NCI-H82 treated with DMSO at 0.1 percent for 48 hours (cell line): ENCODE results near the gene REEP3.
"Not testable (repeated sequence)": the region's sequence is repeated elsewhere in the genome, so short reads cannot be mapped to it uniquely, and the experiment has no call there.

Source experiments
- DNase-seq: peaks from one replicate; lab custom pipeline; 2025; ENCODE audit not compliant: unreplicated experiment; lab: John Stamatoyannopoulos, UW

REEP3 gene

DNA sequence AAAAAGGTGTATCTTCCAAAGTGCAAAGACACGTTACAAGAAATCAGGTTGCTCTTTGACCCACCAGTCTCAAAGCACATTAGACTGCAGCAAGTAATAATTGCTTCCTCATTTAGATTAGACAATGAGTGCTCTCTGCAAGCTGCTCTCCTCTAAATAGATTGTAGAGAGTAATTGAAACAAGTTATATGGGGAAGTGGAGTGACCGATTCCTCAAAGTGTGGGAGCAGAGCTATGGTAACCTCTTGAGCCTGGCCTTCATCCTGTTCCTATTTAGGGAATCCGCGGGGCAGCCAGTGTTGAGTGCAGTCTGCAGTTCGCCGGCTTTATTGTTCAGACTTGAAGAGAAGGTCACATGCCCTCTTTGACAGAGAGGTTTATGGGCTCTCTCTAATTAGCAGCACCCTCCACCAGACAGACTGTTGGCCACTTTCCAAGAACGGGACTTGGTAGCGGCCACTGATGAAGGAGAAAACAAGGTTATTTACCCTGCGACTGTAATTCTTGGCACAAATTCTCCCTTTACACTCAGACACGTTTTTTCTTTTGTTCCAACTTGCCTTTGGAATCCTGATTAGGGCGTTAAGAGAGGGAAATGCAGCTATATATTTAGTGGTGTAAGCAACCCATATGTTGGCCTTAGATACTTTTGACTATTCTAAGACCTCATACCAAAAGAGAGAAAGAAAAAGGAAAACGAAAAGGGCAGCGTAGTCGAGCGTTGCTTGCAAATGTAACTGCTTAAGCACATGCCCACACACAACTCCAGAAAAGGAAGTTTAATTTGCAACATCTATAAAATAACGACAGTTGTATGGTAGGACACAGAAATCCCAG is 107.5 kb downstream of the REEP3 start:
- DNase-seq = peak; percentile 84

DNA sequence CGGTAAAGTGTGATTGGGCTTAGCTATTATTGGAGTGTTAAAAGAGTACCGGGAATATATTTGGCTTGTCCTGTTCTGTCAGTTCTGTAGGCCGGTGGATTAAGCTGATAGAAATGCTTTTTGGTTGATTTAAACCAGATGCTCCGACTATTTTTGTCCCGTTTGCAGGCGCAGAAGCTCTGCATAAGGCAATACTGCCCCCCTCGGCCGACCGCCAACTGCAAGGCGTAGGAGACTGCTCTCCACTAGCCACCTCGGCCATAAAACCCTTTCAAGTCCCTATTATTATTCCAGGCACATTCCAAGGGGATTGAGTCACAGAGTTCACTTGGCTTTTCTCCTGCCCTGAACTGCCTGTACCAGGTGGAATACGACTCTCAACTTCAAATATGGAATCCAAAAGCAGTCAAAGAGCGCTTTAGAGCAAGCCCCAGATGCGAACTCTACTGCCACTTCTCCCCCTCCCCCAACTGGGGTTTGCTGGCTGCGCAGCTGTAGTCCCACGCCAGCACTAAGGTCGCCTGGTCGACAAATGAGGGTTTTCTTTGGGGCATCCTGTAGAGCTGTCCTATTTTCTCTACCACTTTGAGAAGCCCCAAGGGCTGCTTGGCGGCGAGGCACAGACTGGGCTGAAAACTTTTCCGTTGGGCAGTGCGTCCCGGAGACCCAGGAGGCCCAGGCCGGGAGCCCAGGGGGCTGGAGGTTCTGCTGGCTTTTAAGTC is 108.3 kb downstream of the REEP3 start:
- DNase-seq = peak; percentile 66

DNA sequence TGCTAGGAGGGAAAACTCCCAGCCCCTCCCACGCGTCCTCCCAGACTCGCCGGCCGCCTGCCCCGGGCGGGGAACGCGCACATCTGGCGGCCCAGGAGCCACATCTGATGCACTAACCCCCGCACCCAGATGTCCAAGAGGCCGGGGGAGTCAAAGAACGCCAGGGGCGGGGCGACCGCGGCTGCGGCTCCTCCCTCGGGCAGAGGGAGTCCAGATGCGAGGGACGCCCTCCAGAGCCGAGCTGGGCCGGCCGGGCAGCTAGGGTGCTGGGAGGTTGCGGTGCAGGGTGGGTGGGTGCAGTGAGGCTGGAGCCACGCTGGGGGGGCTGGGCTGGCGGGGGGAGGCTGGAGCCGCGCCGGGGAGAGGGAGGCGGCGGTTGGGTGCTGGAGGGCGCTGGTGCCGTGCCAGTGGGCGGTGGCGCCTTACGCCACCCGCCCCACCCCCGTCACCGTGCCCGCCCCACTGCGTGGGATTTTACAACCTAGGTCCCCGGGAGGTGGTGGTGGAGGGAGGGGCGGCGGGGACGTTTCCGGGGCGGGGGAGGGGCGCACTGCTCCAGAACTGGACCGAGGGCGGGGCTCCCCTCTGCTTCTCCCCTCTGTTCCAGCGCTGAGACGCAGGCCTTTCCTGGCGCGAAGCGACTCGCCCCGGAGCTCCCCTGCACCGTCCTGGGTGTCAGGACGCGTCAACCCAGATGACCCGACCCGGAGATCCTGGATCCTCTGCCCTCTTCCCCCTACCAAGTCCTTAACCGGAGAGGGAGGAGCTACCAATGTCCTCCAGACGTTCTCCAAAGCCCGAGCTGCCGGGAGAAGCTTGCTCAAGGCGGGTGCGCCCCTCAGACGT is 109.1 kb downstream of the REEP3 start:
- DNase-seq = peak; percentile 66

DNA sequence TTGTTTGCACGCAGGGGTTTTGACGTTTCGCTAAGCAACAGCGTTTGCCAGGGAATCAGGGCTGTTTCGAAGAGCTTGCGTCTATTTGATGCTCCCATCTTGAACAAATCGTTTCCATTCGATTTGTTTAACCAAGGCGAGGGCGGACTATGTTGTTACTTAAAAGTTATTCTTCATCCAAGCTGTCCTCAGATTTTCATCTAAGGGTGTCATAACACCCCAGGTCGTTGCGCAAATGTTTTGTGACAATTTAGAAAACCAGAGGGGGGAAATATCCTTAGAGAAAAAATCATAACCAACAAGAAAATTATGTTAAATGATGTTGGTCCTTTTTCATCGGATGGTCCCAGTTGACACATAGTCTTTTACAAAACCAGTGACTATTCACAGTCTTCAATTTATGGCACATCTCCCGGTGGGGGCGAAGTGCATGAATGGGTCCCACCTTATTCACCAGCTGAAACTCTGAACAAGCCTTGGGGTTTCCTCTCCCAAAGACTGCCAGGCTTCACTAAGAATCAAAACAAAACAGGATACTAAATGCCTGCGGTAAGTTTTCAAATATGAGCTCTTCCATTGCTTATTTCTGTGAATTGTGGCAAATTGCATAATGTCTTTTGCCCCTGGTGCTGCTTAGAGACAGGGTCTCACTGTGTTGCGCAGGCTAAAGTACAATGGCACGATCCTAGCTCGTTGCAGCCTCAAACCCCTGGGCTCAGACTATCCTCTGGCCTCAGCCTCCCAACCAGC is 109.9 kb downstream of the REEP3 start:
- DNase-seq = no peak

DNA sequence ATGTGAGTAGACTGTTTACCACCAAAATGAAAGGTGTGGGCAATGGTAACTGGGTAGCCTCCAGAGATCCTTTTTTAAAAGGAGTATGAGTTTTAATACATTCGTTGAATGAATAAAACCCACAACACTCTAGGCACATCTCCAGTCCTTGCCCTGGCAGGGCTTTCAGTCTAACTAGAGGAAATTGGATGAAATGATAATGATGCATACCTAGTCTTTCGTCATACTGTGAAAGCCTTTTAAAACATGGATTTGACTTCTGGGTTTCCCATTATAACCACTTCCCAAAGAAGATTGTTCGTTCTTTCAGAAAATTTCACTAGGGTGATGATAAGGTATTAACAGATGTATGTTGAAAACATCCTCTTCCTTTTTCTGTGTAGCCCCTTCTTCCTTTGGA is 110.8 kb downstream of the REEP3 start:
- DNase-seq = no peak

DNA sequence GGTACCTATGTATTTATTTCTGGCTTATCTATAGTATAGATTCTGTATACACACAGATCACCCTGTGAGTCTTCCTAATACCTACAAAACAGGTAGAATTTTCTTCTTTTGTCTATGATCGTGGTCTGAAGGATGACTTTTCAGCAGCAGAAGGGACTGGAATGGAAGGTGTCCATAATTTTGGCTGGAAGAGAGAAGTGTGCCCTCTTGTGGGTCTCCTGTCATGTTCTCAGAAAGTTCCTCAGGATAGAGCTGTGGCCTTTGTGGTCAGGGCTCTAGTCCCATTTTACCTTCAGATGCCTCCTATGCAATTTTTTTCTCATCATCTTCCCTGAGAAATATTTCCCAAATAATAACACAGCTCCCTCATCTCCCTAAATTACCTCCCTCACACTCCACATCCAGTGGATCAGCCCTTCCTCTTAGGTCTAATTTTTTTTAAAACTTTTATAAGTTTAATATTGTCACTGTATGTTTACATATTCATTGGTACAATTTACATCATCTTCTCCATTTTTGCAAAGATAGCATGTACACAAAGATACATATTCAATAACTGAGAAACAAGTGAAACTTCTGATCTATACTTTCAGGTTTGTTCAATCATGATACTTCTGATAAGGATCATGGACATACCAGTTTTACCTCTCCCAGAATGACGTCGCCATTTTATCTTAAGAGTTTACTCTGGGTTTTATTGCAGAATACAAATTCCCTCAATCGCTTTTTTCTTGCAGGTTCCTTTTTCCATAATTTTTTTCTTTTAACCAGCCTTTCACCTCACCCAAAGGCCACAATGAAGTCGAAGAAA is 112.7 kb downstream of the REEP3 start:
- peak; percentile 31 for DNase-seq

DNA sequence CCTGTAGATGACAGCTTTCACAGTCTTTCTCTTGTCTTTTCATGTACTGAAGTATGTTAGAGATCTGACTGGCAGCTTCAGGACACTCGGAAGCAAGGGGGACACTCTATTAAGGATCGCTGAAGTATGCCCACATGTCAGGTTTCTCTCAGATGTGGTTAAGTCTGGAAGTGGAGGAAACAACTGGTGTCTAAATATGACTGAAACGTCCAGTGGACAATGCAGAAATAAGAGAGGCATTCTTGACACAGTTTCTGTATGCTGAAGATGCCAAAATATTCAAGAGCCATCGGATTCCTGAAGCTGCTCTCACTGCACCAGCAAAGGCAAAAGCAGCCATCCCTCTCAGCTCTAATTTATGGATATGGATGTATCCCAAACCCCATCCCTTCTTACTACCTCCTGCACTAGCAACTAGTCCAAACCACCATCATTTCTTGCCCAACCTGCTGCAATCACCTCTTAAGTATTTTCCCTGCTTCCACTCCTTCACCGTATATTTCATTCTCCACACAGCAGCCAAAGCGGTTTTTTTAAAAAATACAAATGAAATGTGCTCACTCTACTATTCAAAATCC is 113.4 kb downstream of the REEP3 start:
- DNase-seq = no peak

DNA sequence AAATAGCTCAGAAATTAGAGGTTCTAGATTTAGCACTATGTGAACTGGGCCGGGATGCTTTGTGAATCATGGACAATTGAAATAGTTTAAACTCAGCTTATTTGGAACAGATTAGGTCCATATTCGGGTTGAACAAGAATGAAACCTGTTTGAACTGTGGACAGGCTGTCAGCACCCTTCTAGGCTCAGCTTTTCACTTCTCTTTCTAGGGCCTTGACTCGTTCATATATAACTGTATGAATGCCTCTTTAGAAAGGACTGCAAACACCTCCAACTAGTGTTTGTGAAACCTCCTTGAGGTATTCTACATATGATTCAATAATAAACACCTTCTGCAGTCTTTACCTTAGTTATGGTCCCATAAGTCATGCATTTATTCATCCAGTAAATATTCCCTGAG is 115.6 kb downstream of the REEP3 start:
- no peak for DNase-seq

DNA sequence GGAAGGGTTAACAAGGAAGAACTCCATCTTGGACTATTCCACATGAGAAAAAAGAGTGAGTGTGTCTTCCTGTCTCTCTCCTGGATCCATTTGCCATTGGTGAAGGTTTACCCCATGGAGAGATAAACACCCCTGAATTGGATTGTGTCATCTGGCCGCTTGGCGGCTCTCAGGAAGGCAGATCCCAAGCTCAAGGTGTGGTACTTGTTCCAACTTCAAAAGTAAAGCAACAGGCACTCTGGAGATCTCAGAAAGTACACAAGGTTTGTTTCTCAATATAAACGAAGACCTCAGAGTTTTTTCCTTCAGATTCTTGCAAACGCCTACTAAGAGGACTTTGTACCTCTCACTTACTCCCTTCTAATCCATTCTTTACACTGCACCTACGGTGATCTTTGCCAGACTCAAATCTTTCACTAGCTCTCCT is 116.7 kb downstream of the REEP3 start:
- no peak for DNase-seq

DNA sequence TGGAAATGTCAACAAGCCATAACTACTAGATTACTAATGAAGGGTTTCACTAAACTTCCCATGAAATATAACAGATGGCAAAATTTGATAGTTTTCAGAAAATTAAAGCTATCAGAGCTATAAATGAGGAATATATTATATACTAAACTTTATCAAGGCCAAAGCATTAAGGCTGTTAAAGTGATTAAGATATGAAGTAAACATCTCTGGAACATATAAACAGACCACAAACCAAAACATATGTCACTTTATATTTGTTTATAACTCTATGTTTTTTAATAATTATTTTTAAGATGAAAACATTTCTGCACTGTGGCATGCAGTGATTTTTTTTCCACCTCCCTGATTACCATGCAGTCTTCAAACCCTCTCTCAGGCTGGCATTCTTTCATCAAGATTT is 120.2 kb downstream of the REEP3 start:
- no peak for DNase-seq

DNA sequence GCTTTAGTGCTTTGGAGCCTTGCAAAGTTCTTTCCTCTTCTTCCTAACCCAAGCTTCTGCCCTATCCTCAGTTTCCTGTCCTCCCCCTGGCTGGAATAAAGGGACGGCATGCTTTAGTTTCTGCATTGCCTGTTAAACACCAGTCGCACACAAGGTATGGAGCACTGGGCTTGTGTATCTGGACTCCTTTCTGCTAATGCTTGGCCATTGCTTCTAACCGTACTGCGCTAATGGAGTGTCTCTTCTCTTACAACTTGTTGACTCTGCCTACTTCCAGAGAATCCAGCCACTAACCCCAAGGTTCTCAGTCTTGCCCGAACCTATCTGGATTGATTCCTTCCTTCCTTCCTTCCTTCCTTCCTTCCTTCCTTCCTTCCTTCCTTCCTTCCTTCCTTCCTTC is 120.6 kb downstream of the REEP3 start:
- DNase-seq = no peak

DNA sequence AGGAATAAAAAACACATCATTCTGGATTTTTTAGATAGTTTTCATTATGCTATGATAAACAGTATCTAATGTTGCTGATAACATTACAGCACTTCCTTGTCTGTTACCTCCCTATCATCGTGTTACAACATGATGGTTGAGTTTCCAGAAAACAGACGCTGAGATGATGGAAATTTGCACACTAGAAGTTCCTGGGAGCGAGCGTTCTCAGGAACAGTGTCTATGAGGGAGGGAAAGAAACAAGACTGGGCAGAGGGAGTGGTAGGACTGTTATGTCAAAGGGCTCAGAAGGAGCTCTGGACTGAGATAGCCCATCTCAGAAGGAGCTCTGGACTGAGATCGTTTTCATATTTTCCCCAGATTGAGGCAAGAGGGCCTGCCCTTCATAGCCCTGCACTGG is 121.6 kb downstream of the REEP3 start:
- DNase-seq = no peak

DNA sequence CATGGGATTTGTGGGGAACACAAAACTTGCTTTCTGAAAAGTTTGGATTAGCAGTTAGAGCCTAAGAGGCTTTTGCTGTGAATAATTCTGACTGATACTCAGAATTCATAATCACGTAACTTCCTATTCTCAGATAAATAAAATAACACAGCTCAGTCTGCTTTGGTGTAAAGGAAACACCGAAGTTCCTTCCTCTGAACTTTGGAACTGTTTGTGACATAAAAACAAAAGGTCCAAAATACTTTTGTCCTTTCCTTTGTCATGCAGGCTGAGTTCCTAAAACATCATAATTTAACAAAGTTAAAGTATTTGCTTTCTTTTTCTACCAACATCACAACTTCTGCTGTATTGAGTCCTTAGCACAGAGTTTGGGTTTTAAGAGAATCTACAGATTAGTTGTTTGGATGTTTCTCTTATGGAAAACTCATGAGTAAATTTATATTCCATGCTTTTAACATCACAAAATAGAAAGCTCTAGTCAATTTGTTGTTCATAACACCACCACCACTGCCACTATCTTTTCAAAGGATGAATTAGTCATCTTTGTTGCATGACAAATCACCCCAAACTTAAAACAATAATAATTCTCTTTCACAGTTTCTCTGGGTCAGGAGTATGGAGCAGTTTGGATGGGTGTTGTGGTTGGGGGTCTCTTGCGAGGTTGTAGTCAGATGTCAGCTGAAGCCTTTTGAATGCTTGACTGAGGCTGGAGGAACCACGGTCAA is 123.4 kb downstream of the REEP3 start:
- no peak for DNase-seq

DNA sequence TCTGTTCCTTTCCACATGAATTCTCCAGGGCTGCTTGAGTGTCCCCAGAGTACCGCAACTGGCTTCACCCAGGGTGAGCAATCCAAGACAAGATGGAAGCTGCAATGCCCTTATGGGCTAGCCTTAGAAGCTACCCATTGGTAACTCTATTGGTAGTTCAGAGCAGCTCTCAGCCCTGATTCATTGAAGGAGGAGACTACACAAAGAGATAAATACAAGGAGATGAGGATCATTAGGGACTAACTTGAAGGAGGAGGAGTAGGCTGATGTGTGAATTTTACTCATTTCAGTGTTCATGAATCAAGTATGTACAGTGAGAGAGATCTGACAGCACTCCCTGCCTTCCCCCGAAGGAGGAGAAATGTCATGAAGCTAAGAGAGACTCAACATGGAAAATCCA is 124.0 kb downstream of the REEP3 start:
- DNase-seq = no peak

DNA sequence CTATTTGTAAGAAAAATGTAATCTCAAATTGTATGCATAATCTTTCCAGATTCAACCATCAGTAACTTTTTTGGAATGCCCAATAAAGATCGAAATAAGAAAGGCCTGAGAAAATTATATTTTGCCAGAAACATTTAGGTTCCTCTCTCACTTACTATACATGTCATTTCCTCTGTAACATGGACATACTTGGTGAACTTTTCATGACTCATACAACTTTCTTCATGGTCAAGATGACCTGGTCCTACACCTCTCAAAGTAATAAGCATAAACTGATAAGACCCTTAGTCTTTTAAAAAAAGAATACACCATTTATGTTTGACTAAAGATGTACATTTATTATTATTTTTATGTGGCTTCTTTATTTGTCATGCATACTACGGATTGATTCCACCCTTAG is 125.3 kb downstream of the REEP3 start:
- no peak for DNase-seq

DNA sequence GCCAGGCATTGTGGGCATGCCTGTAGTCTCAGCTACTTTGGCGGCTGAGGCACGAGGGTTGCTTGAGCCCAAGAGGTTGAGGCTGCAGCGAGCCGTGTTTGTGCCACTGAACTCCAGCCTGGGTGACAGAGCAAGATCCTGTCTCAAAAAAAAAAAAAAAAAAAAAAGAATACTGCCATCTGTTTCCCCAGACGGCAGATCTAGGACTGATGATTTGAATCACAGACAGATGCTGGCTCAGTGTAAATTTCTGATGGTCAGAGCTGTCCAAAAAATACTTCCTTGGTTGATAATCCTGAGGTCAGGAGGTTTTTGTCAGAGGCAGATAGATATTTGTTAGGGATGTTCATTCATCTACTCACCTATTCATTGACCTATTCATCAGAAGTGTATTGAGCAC is 130.7 kb downstream of the REEP3 start:
- no peak for DNase-seq

DNA sequence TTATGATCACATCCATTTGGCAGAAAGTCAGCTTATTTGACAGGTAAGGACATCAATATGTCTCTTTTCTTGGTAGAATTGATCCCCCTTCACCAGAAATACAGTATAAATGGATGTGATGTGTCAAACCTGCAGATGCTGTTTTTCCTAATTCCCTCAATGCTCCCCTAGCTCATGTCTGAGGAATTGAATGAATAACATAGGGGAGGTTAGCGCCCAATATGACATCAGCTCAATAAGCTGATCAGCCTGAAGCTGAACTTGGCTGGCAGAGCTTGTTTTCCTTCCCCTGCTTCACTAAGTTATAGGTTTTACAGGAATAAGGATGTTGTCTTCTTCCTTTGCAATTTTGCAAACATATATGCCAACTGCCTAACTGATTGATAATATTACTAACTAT is 132.5 kb downstream of the REEP3 start:
- DNase-seq = peak; percentile 17

DNA sequence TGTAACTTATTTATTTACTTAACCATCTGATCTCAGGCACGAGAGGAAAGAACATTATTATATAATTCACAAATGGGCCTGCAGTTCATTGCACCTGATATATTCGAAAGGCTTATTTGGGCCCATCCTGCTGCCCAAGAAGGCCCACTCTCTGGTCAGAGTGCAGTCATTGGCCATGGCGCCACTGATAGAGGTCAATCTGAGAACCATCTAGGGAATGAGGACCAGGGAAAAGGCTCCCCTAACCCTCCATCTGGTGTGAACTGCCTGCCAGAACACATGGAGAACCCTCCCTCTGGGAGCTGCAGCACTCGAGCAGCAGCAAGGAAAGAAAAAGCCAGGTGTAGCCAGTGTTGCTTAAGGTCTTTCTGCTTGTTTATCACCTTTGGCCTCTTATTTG is 136.6 kb downstream of the REEP3 start:
- DNase-seq = no peak

DNA sequence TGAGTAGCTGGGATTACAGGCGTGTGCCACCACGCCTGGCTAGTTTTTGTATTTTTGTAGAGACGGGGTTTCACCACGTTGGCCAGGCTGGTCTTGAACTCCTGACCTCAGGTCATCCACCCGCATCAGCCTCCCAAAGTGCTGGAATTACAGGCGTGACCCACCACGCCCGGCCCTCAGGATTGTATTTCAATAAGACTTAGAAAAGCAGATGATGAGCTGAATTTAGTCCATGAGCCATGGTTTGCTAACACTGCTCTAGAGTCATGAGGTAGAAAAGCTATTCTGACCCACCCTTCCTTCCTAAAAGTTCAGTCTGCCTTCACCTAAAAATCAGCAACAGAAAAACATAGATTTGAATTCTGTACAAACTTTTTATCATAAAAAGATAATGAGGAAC is 139.7 kb downstream of the REEP3 start:
- DNase-seq = not testable (repeated sequence)
